Measurements from ENCODE around the gene SBF2. TPM values are rescaled to one million over a fixed set of nuclear protein-coding genes. Genes with fewer than 3 reads are reported as not detected.
"Not testable (repeated sequence)": the region's sequence is repeated elsewhere in the genome, so short reads cannot be mapped to it uniquely, and the experiment has no call there.

Gene SBF2
- total RNA-seq, 2 experiments from 2014 or later: 15.8 to 18.6 TPM

- Mint-ChIP-seq H3K27ac (no peak overlapping the region), H3K27me3 (no peaks in the 10 kb centered on the region), H3K9me3 (no peaks in the 10 kb centered on the region), H3K4me1 (peaks cover 30% of the 10 kb centered on the region), H3K4me3 (no peak overlapping the region), H3K36me3 (no peaks in the 10 kb centered on the region)
- DNase-seq (no peak), ATAC-seq (ENCODE audit: low read depth) (no peak)
- POLR2A ChIA-PET: no interaction called here
Measured at GRCh38 chr11:9756461-9756860, 537.6 kb downstream of the SBF2 start.

GRCh38 chr11:9755561-9756185, 538.3 kb downstream of the SBF2 start:
- ATAC-seq (ENCODE audit: low read depth) (no peak), DNase-seq (no peak)
- peaks cover 30% of the 10 kb centered on the region for H3K4me1 Mint-ChIP-seq
- H3K27me3 Mint-ChIP-seq: no peaks in the 10 kb centered on the region
- no peak overlapping the region for H3K27ac Mint-ChIP-seq
- POLR2A ChIA-PET: no interaction called here
- H3K4me3 Mint-ChIP-seq: no peak overlapping the region
- H3K9me3 Mint-ChIP-seq: no peaks in the 10 kb centered on the region
- no peaks in the 10 kb centered on the region for H3K36me3 Mint-ChIP-seq

DNA sequence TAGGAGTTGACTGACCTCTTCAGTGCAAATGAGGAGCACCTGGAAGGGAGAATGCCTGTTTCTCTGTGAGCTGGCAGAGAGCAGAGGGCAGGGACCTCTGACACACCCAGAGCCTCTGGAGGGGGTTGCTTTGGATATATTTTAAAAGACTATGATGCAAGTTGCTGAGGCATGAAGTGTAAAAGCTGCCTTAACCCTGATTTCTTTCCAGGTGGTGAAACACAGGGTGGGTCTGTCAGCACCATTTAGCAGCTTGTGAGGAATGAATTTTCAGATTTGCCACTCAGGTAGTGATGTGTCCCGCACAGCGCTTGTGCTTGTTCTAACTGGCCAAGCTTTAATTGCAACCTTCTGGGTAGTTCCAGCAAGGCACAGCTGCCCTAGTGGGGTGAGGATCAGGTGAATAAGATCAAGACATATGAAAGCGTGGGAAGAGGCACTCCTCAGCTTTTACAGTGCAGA, 540.0 kb downstream of the SBF2 start:
- Mint-ChIP-seq H3K4me3 (no peak overlapping the region), H3K9me3 (no peaks in the 10 kb centered on the region), H3K27ac (no peak overlapping the region), H3K4me1 (peaks cover 19% of the 10 kb centered on the region), H3K27me3 (no peaks in the 10 kb centered on the region), H3K36me3 (peaks cover 3% of the 10 kb centered on the region)
- POLR2A ChIA-PET: no interaction called here
- ATAC-seq (ENCODE audit: low read depth) (no peak), DNase-seq (no peak)

- DNase-seq: no peak
- no peak overlapping the region for H3K27ac Mint-ChIP-seq
- no peak overlapping the region for H3K4me3 Mint-ChIP-seq
Measured at GRCh38 chr11:9753021-9753420, 541.0 kb downstream of the SBF2 start.

GRCh38 chr11:9752091-9752490, 541.9 kb downstream of the SBF2 start:
- no peak overlapping the region for H3K4me3 Mint-ChIP-seq
- no peak for DNase-seq
- H3K27ac Mint-ChIP-seq: no peak overlapping the region
- POLR2A ChIA-PET: no interaction called here
- no peaks in the 10 kb centered on the region for H3K9me3 Mint-ChIP-seq
- peaks cover 3% of the 10 kb centered on the region for H3K27me3 Mint-ChIP-seq
- ATAC-seq (ENCODE audit: low read depth): no peak
- peaks cover 19% of the 10 kb centered on the region for H3K4me1 Mint-ChIP-seq
- H3K36me3 Mint-ChIP-seq: peaks cover 3% of the 10 kb centered on the region

More at GRCh38 chr11:9753021-9753420, 541.0 kb downstream of the SBF2 start:
- H3K36me3 Mint-ChIP-seq: peaks cover 3% of the 10 kb centered on the region
- no peak for ATAC-seq (ENCODE audit: low read depth)
- POLR2A ChIA-PET: no interaction called here
- H3K9me3 Mint-ChIP-seq: no peaks in the 10 kb centered on the region
- H3K4me1 Mint-ChIP-seq: peaks cover 22% of the 10 kb centered on the region
- H3K27me3 Mint-ChIP-seq: no peaks in the 10 kb centered on the region

DNA sequence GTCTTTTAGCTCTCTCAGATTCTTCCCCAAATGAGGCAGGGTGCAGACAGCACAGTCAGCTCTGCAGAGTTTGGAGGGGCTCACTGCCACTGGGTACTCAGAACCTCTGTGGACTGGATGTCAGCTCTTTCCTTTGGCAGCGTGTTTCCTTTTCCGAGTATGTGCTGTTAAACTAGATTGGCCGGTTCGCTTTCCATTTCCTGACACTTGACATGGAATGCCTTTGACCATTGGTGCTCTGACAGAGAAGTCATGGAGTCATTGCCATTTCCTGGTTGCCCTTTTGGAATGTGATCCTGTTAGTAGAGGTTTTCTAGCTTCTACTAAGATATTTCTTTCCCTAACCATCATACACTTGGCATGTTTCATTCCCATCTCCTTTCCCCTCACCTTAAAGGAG, 543.5 kb downstream of the SBF2 start:
- ATAC-seq (ENCODE audit: low read depth) (no peak), DNase-seq (no peak)
- Mint-ChIP-seq H3K4me1 (peaks cover 10% of the 10 kb centered on the region), H3K36me3 (peaks cover 4% of the 10 kb centered on the region), H3K27ac (no peak overlapping the region), H3K4me3 (no peak overlapping the region), H3K27me3 (peaks cover 3% of the 10 kb centered on the region), H3K9me3 (no peaks in the 10 kb centered on the region)
- POLR2A ChIA-PET: no interaction called here

- Mint-ChIP-seq H3K36me3 (peaks cover 6% of the 10 kb centered on the region), H3K9me3 (no peaks in the 10 kb centered on the region), H3K27me3 (peaks cover 3% of the 10 kb centered on the region), H3K27ac (no peak overlapping the region), H3K4me3 (no peak overlapping the region), H3K4me1 (peaks cover 15% of the 10 kb centered on the region)
- ATAC-seq (ENCODE audit: low read depth): peak; percentile 98
- POLR2A ChIA-PET: interaction anchor here (1.2 to 2.5 kb wide), 2 partner anchors 135 to 214 kb away, joined by 3 to 15 read pairs; no protein-coding TSS in a partner anchor
- peak; percentile 65 for DNase-seq
Measured at GRCh38 chr11:9748361-9748970, 545.6 kb downstream of the SBF2 start.

- Mint-ChIP-seq H3K4me1 (peaks cover 10% of the 10 kb centered on the region), H3K27ac (no peak overlapping the region), H3K4me3 (no peak overlapping the region), H3K36me3 (peaks cover 6% of the 10 kb centered on the region), H3K9me3 (no peaks in the 10 kb centered on the region), H3K27me3 (peaks cover 3% of the 10 kb centered on the region)
- POLR2A ChIA-PET: interaction anchor here (1.2 to 2.5 kb wide), 2 partner anchors 134 to 214 kb away, joined by 3 to 15 read pairs; no protein-coding TSS in a partner anchor
- DNase-seq (no peak), ATAC-seq (ENCODE audit: low read depth) (no peak)
Measured at GRCh38 chr11:9747828-9748227, 546.2 kb downstream of the SBF2 start.

- H3K27me3 Mint-ChIP-seq: peaks cover 3% of the 10 kb centered on the region
- peaks cover 9% of the 10 kb centered on the region for H3K36me3 Mint-ChIP-seq
- POLR2A ChIA-PET: interaction anchor here (2.5 kb wide), 1 partner anchor 134 kb away, joined by 15 read pairs; no protein-coding TSS in a partner anchor
- no peak overlapping the region for H3K4me3 Mint-ChIP-seq
- no peak overlapping the region for H3K27ac Mint-ChIP-seq
- no peaks in the 10 kb centered on the region for H3K9me3 Mint-ChIP-seq
- H3K4me1 Mint-ChIP-seq: peaks cover 10% of the 10 kb centered on the region
- DNase-seq (no peak), ATAC-seq (ENCODE audit: low read depth) (no peak)
Measured at GRCh38 chr11:9747229-9747628, 546.8 kb downstream of the SBF2 start.

GRCh38 chr11:9745411-9746211, 548.4 kb downstream of the SBF2 start:
- Mint-ChIP-seq H3K4me1 (peaks cover 10% of the 10 kb centered on the region), H3K4me3 (no peak overlapping the region), H3K36me3 (peaks cover 17% of the 10 kb centered on the region), H3K9me3 (no peaks in the 10 kb centered on the region), H3K27me3 (peaks cover 3% of the 10 kb centered on the region), H3K27ac (no peak overlapping the region)
- no peak for DNase-seq
- no peak for ATAC-seq (ENCODE audit: low read depth)
- POLR2A ChIA-PET: no interaction called here

GRCh38 chr11:9743512-9743911, 550.5 kb downstream of the SBF2 start:
- H3K9me3 Mint-ChIP-seq, POLR2A ChIA-PET: not testable (repeated sequence)
- H3K4me1 Mint-ChIP-seq: peaks cover 16% of the 10 kb centered on the region

GRCh38 chr11:9741260-9741659, 552.8 kb downstream of the SBF2 start:
- POLR2A ChIA-PET: no interaction called here
- no peak overlapping the region for H3K4me3 Mint-ChIP-seq
- H3K36me3 Mint-ChIP-seq: peaks cover 37% of the 10 kb centered on the region
- no peaks in the 10 kb centered on the region for H3K27me3 Mint-ChIP-seq
- H3K4me1 Mint-ChIP-seq: peaks cover 11% of the 10 kb centered on the region
- H3K9me3 Mint-ChIP-seq: peaks cover 5% of the 10 kb centered on the region
- DNase-seq (no peak), ATAC-seq (ENCODE audit: low read depth) (no peak)
- no peak overlapping the region for H3K27ac Mint-ChIP-seq

More at GRCh38 chr11:9743512-9743911, 550.5 kb downstream of the SBF2 start:
- H3K27ac Mint-ChIP-seq; H3K27me3 Mint-ChIP-seq; DNase-seq; ATAC-seq (ENCODE audit: low read depth); H3K4me3 Mint-ChIP-seq: not testable (repeated sequence)
- peaks cover 25% of the 10 kb centered on the region for H3K36me3 Mint-ChIP-seq

DNA sequence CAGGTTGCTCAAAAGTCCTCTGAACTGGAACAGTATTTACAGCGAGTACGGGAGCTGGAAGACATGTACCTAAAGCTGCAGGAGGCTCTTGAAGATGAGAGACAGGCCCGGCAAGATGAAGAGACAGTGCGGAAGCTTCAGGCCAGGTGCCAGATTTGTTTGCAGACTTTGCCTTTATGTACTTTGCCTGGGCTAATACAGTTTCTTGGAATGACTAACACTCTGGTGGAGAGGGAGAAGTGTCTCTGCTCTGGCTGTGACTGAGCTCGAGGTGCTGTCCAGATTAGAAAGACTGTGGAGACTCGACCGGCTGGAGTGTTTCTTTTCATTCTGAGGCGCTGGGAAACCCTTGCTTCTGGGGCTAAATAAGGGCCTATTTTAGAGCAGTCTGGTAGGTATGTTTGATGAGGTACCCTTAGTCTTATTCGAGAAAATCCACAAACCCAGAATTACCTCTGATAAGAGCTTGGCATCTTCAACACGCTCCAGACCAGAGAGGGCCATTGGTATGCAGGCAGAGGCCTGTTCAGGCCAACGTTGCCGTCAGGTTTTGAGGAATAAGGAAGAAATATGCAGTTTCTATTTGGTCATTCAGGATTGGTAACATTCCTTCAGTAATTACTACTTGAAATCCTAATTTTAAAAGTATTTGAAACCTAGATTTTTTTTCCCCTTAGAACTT, 553.7 kb downstream of the SBF2 start:
- ATAC-seq (ENCODE audit: low read depth) (no peak), DNase-seq (no peak)
- POLR2A ChIA-PET: no interaction called here
- H3K9me3 Mint-ChIP-seq: peaks cover 11% of the 10 kb centered on the region
- H3K27me3 Mint-ChIP-seq: no peaks in the 10 kb centered on the region
- H3K27ac Mint-ChIP-seq: no peak overlapping the region
- peaks cover 44% of the 10 kb centered on the region for H3K36me3 Mint-ChIP-seq
- no peak overlapping the region for H3K4me3 Mint-ChIP-seq
- H3K4me1 Mint-ChIP-seq: peaks cover 10% of the 10 kb centered on the region
